Left colon (tissue), 2 donors: Measurements from ENCODE around the gene MMP21. TPM values are rescaled to one million over a fixed set of nuclear protein-coding genes. Genes with fewer than 3 reads are reported as not detected.

ENCODE experiments used
- ATAC-seq: fragments of 200-7000 bp; cut with Tn5 transposase; one replicate; pipeline ENCODE4 v1.9.1; 2020; ENCODE audit warnings: mild to moderate bottlenecking, moderate library complexity
- DNase-seq, 2 donors: peaks; one replicate each; pipeline ENCODE4 v3.0.0-alpha.2; 2020
- intact Hi-C, 2 donors: fragments of 100-400 bp; cut with DNase I in 1 of 2; cut with micrococcal nuclease in 1 of 2; formaldehyde crosslinking; loops; one replicate each; pipeline versions ENCODE4 v1.11.2 to v1.14.0; 2022; cut with DNase I, micrococcal nuclease
- total RNA-seq, 2 donors: library from RNA; stranded (reverse); fragmentation: NEBNext Ultra II Directional; extraction: Animal tissue kit (Norgen Biotek cat#: 25700); gene quantifications; one replicate each; pipeline ENCODE4 v1.2.1, GENCODE V29; 2021
- donor health status: DM: no; HTN: no; CAD: no.
- donor health status: DM: yes; HTN: yes; CAD: no.

The MMP21 gene
- total RNA-seq, 2 donors from 2014 or later, result not detected

- ATAC-seq, result no peak
- intact Hi-C loops, result no loop called here
- no peak for DNase-seq
These were observed 20.1 kb upstream of the MMP21 start for GRCh38 chr10:125795637-125796190.

GRCh38 chr10:125795128-125795527 lies 19.5 kb upstream of the MMP21 start:
- ATAC-seq (no peak), DNase-seq (no peak)
- intact Hi-C loops, result no loop called here

GRCh38 chr10:125792342-125793300 lies 17.0 kb upstream of the MMP21 start:
- ATAC-seq (no peak), DNase-seq (no peak)
- intact Hi-C loops, result no loop called here

GRCh38 chr10:125788156-125789034 lies 12.8 kb upstream of the MMP21 start:
- intact Hi-C loops, result no loop called here
- ATAC-seq (no peak), DNase-seq (no peak)

- ATAC-seq, result no peak
- intact Hi-C loops, result no loop called here
- no peak for DNase-seq
These were observed 10.2 kb upstream of the MMP21 start for GRCh38 chr10:125785791-125786190.

DNA sequence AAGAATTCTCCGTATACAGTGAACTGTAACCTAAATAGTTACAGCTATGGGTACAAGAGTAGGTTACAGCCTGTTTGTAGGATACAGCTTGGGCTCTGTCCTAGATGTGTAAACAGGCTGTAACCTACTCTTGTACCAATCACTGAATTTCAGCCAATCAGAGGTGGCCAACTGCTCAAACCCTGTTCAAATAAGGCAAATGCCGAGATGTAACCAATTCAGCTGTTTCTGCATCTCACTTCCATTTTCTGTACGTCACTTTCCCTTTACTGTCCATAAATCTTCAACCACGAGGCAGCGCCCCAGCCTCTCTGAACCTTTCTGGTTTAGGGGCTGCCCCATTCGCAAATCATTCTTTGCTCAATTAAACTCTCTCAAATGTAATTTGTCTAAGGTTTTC lies 8.3 kb upstream of the MMP21 start:
- no peak for DNase-seq
- no peak for ATAC-seq
- intact Hi-C loops, result no loop called here

GRCh38 chr10:125783408-125783807 lies 7.8 kb upstream of the MMP21 start:
- DNase-seq, result no peak
- intact Hi-C loops, result no loop called here
- no peak for ATAC-seq

- no peak for DNase-seq
- ATAC-seq, result no peak
- intact Hi-C loops, result no loop called here
These were observed 7.0 kb upstream of the MMP21 start for GRCh38 chr10:125782616-125783015.

- ATAC-seq (no peak), DNase-seq (no peak)
- intact Hi-C loops, result no loop called here
These were observed 6.4 kb upstream of the MMP21 start for GRCh38 chr10:125782054-125782453.

GRCh38 chr10:125781374-125781773 lies 5.8 kb upstream of the MMP21 start:
- intact Hi-C loops, result no loop called here
- ATAC-seq, result no peak

GRCh38 chr10:125779403-125780327 lies 4.0 kb upstream of the MMP21 start:
- DNase-seq (no peak), ATAC-seq (no peak)
- intact Hi-C loops, result no loop called here

More at GRCh38 chr10:125781374-125781773, 5.8 kb upstream of the MMP21 start:
- no peak for DNase-seq

DNA sequence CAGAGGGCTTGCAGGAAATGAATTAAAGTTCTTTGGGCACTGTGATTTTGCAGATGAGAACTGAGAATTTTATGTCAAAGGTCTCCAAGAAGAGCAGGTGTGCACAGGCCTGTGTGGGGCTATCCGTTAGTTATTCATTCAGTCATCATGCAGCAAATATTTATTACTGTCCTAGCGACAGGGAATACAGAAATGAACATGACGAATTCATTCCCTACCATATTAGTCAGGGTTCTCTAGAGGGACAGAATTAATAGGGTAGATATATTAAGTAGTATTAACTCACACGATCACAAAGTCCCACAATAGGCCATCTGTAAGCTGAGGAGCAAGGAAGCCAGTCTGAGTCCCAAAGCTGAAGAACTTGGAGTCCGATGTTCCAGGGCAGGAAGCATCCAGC lies 2.9 kb upstream of the MMP21 start:
- intact Hi-C loops, result no loop called here
- DNase-seq (no peak), ATAC-seq (no peak)

GRCh38 chr10:125777806-125778205 lies 2.2 kb upstream of the MMP21 start:
- intact Hi-C loops, result no loop called here
- ATAC-seq, result no peak

DNA sequence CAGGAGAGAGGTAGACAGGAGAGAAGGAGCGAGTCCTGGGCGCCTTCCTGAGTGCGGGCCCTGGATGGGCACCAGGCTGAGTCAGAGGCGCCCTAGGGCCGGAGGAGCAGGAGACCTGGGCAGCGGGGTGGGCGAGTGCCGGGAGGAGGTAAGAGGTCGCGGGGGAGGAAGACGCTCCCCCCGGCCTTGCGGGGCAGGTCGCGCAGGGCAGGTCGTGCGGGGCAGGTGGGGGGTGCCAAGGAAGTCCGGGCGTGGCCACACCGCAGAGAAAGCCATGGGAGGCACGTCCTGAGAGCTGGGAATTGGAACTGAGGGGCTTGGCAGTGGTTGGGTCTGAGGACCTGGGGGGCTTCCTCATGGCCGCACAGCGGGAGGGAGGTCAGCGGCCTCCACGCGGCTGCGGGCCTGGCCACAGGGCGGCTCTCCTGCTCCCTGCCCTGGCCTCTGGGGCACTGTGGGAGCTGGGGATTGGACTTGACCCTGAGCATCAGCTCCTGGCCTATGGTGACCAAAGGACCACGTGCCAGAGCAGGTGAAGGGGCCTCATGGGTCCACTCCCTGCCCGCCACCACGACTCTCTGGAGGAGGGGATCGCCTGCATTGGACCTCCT lies 935 bp downstream of the MMP21 start:
- DNase-seq, result no peak
- intact Hi-C loops, result no loop called here
- no peak for ATAC-seq

More at GRCh38 chr10:125777806-125778205, 2.2 kb upstream of the MMP21 start:
- DNase-seq, result no peak

DNA sequence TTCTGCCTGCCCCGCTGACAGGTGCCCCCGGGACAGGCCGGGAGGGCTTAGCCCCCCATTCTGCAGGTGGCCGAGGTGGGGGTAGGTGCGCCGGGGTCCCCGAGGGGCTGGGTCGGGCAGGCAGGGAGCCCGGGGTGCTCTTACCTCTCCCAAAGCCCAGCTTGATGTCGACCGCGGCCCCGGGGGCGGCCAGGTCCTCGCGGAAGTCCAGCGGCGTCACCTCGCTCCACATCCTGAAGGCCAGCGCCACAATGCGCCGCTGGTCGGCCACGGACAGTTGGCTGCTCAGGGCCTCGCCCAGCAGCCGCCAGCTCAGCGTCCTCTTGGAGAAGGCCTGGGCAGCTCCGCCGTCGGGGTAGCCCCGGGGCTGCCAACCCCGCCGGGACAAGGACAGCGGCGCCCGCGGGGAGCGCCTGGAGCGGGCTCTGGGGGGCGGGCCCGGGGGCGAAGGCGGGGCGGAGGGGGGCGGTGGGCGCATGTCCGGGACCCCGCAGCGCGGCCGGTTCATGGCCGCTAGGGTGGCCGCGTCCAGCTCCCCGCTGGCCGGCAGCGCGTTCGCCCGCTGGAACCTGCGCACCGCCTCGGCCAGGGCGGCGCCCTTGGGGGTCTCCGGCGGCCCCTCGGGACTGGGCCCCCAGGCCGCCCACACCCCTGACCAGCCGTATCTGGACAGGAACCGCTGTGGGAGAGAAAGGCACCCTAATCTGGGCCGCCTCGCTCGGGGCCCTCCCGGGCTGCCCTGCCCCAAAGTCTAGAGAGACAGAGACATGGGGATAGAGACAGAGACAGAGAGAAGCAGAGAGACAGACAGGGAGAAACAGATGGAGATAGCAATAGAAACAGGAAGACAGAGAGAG lies 1.7 kb downstream of the MMP21 start:
- DNase-seq (no peak), ATAC-seq (no peak)
- intact Hi-C loops, result no loop called here

DNA sequence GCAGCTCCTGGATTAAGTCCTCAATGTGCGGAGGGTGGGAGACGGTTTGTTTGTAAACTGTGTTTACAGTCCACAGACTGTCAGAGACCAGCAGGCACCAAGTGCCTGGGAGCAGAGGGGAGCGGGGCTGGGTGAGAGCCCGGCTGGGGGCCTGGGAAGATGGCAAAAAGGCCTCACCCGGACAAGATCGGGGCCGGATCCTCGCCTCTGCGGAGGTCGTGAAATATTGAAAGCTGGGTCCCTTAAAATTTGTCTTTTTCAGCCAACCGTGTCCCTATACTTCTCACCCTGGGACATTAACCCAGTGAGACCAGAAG lies 2.8 kb downstream of the MMP21 start:
- no peak for ATAC-seq
- intact Hi-C loops, result no loop called here
- no peak for DNase-seq

DNA sequence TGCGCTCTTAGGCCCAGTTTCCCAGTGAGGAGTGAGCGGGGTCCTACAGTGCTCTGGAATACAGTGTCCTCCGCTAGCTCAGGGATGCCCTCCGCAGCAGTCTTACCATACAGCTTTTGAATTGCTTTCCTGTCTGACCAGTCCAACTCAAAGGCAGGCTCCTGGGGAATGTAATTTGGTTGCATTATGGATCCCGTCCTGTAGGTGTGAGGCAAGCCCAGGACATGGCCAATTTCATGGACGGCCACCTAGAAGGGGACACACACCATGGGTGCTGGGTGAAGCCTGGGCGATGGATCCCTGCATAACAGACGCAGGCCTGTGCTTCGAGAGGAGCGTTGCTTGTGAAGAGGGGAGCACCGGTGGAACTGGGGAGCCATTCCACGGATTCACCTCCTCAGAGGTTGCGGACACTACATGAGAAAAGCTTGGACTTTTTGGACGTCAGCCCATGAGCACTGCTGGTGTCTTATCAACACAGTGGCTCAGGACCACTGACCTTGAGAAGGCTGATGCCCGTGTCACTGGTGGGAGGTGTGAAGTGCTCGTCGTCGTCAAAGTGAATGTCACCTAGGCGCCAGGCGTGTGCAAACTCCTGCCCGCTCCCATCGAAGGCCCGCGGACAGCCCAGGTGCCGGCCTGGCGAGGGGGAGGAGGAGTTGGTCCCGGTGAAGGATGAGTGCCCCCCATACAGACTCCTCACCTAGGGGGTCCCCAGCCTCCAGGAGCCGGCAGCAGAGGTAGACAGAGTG lies 3.3 kb downstream of the MMP21 start:
- DNase-seq (no peak), ATAC-seq (no peak)
- intact Hi-C loops, result no loop called here
